Measurements from ENCODE around the gene SIGLEC14.
A peak's percentile ranks its signal among the peaks of the same experiment; 100 is the strongest.

Gene SIGLEC14

GRCh38 chr19:51593138-51593890 lies 53.3 kb downstream of the SIGLEC14 start:
- TF ChIP-seq CTCF (IDR thresholded peaks at IDR 0.05; ENCODE audit: insufficient read depth, low read depth, low read length, missing control alignments) = no peak
- H3K4me3 ChIP-seq (ENCODE audit: low read depth, low read length) = peak overlapping the region; percentile 85
- no peak for DNase-seq (ENCODE audit: low read depth)
